SU-DHL-6 (cell line): ENCODE measurements around the gene PPIF.

Experiments
- H2AFZ ChIP-seq: fragments of 200-600 bp; sonication (generic); 2 replicates; pipeline ENCODE4 v1.6.1; 2014; ENCODE audit warnings: low read depth, mild to moderate bottlenecking, moderate library complexity, mixed read lengths, antibody characterized with exemption, low read length; ENCODE audit not compliant: severe bottlenecking
- H3F3A ChIP-seq: fragments of 200-600 bp; shearing (Covaris generic); 2 replicates; pipeline ENCODE4 v1.6.0; 2016; ENCODE audit warnings: antibody characterized with exemption, mild to moderate bottlenecking; ENCODE audit not compliant: insufficient read depth
- H3K27ac ChIP-seq: fragments of 200-600 bp; sonication (generic); 2 replicates; pipeline ENCODE4 v1.5.1; 2016; ENCODE audit warnings: low read depth, mild to moderate bottlenecking, low read length, moderate library complexity, mixed read lengths
- H3K27me3 ChIP-seq: fragments of 200-600 bp; sonication (generic), shearing (Covaris generic); 2 replicates; pipeline ENCODE4 v1.6.0; 2014; ENCODE audit warnings: mild to moderate bottlenecking, low read length
- H3K36me3 ChIP-seq: fragments of 200-600 bp; sonication (generic); 2 replicates; pipeline ENCODE4 v1.6.1; 2014; ENCODE audit warnings: mild to moderate bottlenecking, low read length, mixed read lengths
- H3K4me2 ChIP-seq: fragments of 300-600, 200-600 bp; shearing (Covaris generic), sonication (generic); 2 replicates; pipeline ENCODE4 v1.6.0; 2014; ENCODE audit warnings: low read length, low read depth, mild to moderate bottlenecking; ENCODE audit not compliant: poor library complexity, severe bottlenecking
- H3K4me3 ChIP-seq: fragments of 200-600 bp; sonication (generic); 2 replicates; pipeline ENCODE4 v1.5.1; 2014; ENCODE audit warnings: antibody characterized with exemption, low read length, mild to moderate bottlenecking, mixed read lengths; ENCODE audit not compliant: insufficient read depth, poor library complexity, severe bottlenecking
- H3K79me2 ChIP-seq: fragments of 200-600 bp; sonication (generic); 2 replicates; pipeline ENCODE4 v1.6.1; 2014; ENCODE audit warnings: mild to moderate bottlenecking, low read length, moderate library complexity; ENCODE audit not compliant: insufficient read depth
- H3K9ac ChIP-seq: fragments of 200-600 bp; sonication (generic); 2 replicates; pipeline ENCODE4 v1.7.0; 2014; ENCODE audit warnings: mild to moderate bottlenecking, low read length
- H3K9me2 ChIP-seq: fragments of 200-600 bp; sonication (generic); replicated peaks from 2 replicates; pipeline ENCODE4 v1.6.1; 2014; ENCODE audit warnings: low read length; ENCODE audit not compliant: insufficient read depth
- H3K9me3 ChIP-seq: fragments of 200-600 bp; sonication (generic); 2 replicates; pipeline ENCODE4 v1.6.1; 2014; ENCODE audit warnings: low read length, mixed read lengths; ENCODE audit not compliant: insufficient read depth
- H4K20me1 ChIP-seq: fragments of 200-600 bp; sonication (generic); 2 replicates; pipeline ENCODE4 v1.6.1; 2014; ENCODE audit warnings: low read depth, mild to moderate bottlenecking, antibody characterized with exemption, low read length, moderate library complexity, mixed read lengths
- EZH2phosphoT487 ChIP-seq: fragments of 200-600 bp; sonication (generic), shearing (Covaris generic); conservative IDR thresholded peaks from 2 replicates; pipeline ENCODE4 v1.6.1; 2018; ENCODE audit warnings: mild to moderate bottlenecking, antibody characterized with exemption, low read length, moderate library complexity, mixed read lengths
- TF ChIP-seq, protein P1 (sequence below): fragments of 200-600 bp; sonication (generic); IDR thresholded peaks from one replicate; pipeline ENCODE4 v1.5.1; 2017; ENCODE audit warnings: antibody characterized with exemption, mild to moderate bottlenecking, low read length, moderate library complexity; ENCODE audit not compliant: insufficient read depth, poor library complexity, severe bottlenecking

PPIF gene

DNA sequence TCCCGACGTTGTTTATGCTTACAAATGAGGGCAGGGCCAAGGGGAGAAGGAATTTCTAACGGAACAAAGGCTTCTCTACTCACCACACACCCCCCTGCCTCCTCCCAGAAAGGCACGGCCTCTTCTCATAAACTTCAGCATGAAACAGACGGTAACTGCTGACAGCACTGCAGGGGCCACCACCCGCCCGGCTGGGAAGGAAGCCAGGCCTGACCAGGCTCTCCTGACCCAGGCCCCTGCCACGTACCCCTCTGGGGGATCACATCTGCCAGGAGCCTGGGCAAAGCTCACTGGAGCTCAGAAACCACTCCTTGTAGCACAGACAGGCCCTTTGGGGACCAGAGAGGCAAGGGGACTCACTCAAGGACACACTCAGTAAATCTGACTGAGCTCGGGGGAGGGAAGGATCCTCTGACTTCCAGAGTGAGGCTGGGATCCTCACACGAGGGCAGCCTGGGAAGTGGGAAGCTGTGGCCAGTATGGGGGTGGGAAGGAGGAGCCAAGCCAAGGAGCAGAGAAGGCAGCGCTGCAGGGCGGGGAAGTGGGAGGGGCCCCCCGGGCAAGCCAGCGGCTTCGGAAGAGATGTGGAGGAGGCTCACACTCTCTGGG is 52.1 kb downstream of the PPIF start:
- Histone ChIP-seq H4K20me1 (no peaks in the 10 kb centered on the region), H3K9ac (no peak overlapping the region), H3K4me2 (no peak overlapping the region), H3K79me2 (no peaks in the 10 kb centered on the region), H3K27ac (no peak overlapping the region), H3K36me3 (no peaks in the 10 kb centered on the region), H3K9me3 (no peaks in the 10 kb centered on the region), H2AFZ (no peak overlapping the region), H3K4me3 (no peak overlapping the region), H3K9me2 (no peaks in the 10 kb centered on the region), H3K27me3 (no peaks in the 10 kb centered on the region), H3F3A (no peaks in the 10 kb centered on the region)
- TF ChIP-seq EZH2phosphoT487 = no peak
- TF ChIP-seq, protein P1, sequence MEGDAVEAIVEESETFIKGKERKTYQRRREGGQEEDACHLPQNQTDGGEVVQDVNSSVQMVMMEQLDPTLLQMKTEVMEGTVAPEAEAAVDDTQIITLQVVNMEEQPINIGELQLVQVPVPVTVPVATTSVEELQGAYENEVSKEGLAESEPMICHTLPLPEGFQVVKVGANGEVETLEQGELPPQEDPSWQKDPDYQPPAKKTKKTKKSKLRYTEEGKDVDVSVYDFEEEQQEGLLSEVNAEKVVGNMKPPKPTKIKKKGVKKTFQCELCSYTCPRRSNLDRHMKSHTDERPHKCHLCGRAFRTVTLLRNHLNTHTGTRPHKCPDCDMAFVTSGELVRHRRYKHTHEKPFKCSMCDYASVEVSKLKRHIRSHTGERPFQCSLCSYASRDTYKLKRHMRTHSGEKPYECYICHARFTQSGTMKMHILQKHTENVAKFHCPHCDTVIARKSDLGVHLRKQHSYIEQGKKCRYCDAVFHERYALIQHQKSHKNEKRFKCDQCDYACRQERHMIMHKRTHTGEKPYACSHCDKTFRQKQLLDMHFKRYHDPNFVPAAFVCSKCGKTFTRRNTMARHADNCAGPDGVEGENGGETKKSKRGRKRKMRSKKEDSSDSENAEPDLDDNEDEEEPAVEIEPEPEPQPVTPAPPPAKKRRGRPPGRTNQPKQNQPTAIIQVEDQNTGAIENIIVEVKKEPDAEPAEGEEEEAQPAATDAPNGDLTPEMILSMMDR = no peak

- Histone ChIP-seq H3K9me3 (no peaks in the 10 kb centered on the region), H3K27ac (no peak overlapping the region), H2AFZ (no peak overlapping the region), H3K4me2 (no peak overlapping the region), H3K36me3 (no peaks in the 10 kb centered on the region), H4K20me1 (no peaks in the 10 kb centered on the region), H3K9ac (no peak overlapping the region), H3K4me3 (no peak overlapping the region), H3K9me2 (no peaks in the 10 kb centered on the region), H3K27me3 (no peaks in the 10 kb centered on the region), H3K79me2 (no peaks in the 10 kb centered on the region), H3F3A (no peaks in the 10 kb centered on the region)
- no peak for TF ChIP-seq EZH2phosphoT487
- TF ChIP-seq, protein P1 = peak; percentile 58
Observed at GRCh38 chr10:79400146-79401004, 53.1 kb downstream of the PPIF start.

DNA sequence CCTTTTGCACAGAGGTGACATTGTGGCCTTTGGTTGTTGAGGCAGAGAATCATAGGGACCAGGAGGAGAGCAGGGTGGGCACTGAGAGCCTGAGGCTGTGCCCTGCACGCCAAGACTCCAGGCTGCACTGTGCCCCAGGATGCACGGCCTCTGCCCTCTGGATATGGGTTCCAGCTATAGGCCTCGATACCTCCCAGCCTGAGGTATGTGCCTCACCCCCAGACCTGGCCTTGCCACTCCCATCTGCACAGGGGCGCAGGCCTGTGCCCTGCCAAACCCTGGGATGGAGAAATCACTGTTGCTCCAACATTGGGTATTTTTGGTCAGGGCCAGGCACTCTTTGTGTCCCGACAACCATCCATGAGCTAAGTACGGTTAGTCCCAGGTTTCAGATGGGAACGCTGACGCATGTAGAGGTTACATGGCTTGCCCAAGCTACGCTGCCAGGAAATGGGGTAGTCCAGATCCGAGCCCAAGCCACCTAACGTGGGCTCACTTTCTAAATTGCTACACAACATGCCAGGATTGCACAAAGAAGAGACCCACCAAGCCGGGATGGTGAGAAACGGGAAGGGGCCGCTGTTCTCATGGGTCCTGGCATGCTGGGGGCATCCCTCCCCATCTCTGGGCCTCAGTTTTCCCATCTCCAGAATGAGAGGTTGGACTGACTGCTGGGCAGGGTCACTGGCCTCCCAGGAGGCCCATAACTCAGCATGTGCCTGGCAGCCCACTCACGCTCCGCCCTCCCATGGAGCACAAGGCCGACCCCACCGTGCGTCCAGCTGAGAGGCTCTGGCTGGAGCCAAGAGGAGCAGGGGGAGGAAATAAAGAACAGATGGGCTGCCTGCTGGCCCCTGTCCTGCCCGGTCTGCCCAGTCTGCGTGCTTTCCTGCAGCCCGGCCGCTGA is 54.0 kb downstream of the PPIF start:
- no peak overlapping the region for H3K27ac ChIP-seq
- no peak overlapping the region for H3K9ac ChIP-seq
- TF ChIP-seq EZH2phosphoT487 = no peak
- TF ChIP-seq, protein P1 = no peak
- H3K4me3 ChIP-seq = no peak overlapping the region
- H2AFZ ChIP-seq = no peak overlapping the region
- H3K9me2 ChIP-seq = no peaks in the 10 kb centered on the region
- H3K36me3 ChIP-seq = no peaks in the 10 kb centered on the region
- no peaks in the 10 kb centered on the region for H3F3A ChIP-seq
- no peaks in the 10 kb centered on the region for H3K9me3 ChIP-seq
- H3K27me3 ChIP-seq = no peaks in the 10 kb centered on the region
- H3K79me2 ChIP-seq = no peaks in the 10 kb centered on the region
- H3K4me2 ChIP-seq = no peak overlapping the region
- no peaks in the 10 kb centered on the region for H4K20me1 ChIP-seq
